GM12875 (cell line): ENCODE measurements around the gene MYO10.

Source experiments
- H3K4me3 ChIP-seq: one replicate; pipeline ENCODE4 v1.5.1; 2011; ENCODE audit warnings: low read depth, low read length, control low read depth
- CTCF ChIP-seq: IDR thresholded peaks from 2 replicates; pipeline ENCODE4 v1.5.1; 2011; ENCODE audit warnings: low read depth, mild to moderate bottlenecking, control low read depth, inconsistent platforms, low read length, moderate library complexity, borderline replicate concordance; ENCODE audit not compliant: insufficient read depth

MYO10 gene

GRCh38 chr5:16671208-16671607 lies 264.9 kb downstream of the MYO10 start:
- no peak for TF ChIP-seq CTCF
- H3K4me3 ChIP-seq, result no peak overlapping the region

- H3K4me3 ChIP-seq, result no peak overlapping the region
- TF ChIP-seq CTCF, result no peak
Measured at GRCh38 chr5:16669776-16670175, 266.3 kb downstream of the MYO10 start.

- H3K4me3 ChIP-seq, result no peak overlapping the region
- TF ChIP-seq CTCF, result no peak
Measured at GRCh38 chr5:16668631-16669030, 267.5 kb downstream of the MYO10 start.

- TF ChIP-seq CTCF, result no peak
- H3K4me3 ChIP-seq, result no peak overlapping the region
Measured at GRCh38 chr5:16668194-16668593, 267.9 kb downstream of the MYO10 start.

GRCh38 chr5:16666883-16667398 lies 269.1 kb downstream of the MYO10 start:
- H3K4me3 ChIP-seq, result no peak overlapping the region
- TF ChIP-seq CTCF, result no peak

GRCh38 chr5:16666130-16666882 lies 269.8 kb downstream of the MYO10 start:
- H3K4me3 ChIP-seq, result no peak overlapping the region
- no peak for TF ChIP-seq CTCF

GRCh38 chr5:16665601-16666000 lies 270.5 kb downstream of the MYO10 start:
- TF ChIP-seq CTCF, result no peak
- no peak overlapping the region for H3K4me3 ChIP-seq
